ENCODE results near the gene MUSTN1.

Gene MUSTN1

DNA sequence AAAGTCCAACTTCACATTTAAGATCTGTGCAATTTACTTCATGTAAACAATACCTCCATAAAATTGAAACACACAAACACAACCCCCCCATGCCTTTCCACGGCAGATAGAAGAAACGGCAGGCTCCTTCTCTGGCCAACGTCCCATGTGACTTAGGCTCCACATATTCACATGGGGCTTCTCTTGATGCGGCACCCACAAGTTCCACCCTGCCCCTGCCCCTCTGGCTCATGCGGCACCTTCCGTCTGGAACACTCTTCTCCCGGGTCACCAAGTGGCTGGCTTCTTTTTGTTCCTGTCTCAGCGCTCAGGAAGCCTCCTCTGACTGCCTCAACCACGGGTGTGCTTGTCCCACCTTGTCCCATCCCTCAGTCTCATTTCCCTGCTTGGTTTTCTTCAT, 36.9 kb upstream of the MUSTN1 start:
- Histone ChIP-seq H3K9ac (ENCODE audit: low read depth, low read length, poor library complexity, severe bottlenecking) (no peak overlapping the region), H3K27me3 (ENCODE audit: insufficient read depth, low read length, poor library complexity, severe bottlenecking) (no peaks in the 10 kb centered on the region)

GRCh38 chr3:52870471-52870870, 35.7 kb upstream of the MUSTN1 start:
- H3K9ac ChIP-seq (ENCODE audit: low read depth, low read length, poor library complexity, severe bottlenecking) = no peak overlapping the region

More for the DNA sequence above, 36.9 kb upstream of the MUSTN1 start:
- no peaks in the 10 kb centered on the region for H3F3A ChIP-seq (ENCODE audit: low read depth)
- TF ChIP-seq CTCF (conservative IDR thresholded peaks at IDR 0.05; ENCODE audit: low read length) (no peak), EZH2phosphoT487 (IDR thresholded peaks at IDR 0.05; ENCODE audit: borderline replicate concordance) (no peak)
- H3K9me3 ChIP-seq (ENCODE audit: insufficient read depth, low read depth, low read length) = no peaks in the 10 kb centered on the region
- H3K9me2 ChIP-seq (replicated peaks; ENCODE audit: low read depth, low read length) = no peaks in the 10 kb centered on the region
- H3K36me3 ChIP-seq (ENCODE audit: insufficient read depth, low read length) = no peaks in the 10 kb centered on the region
- no peak overlapping the region for H2AFZ ChIP-seq (ENCODE audit: low read length)
- H3K79me2 ChIP-seq (ENCODE audit: insufficient read depth, low read length) = no peaks in the 10 kb centered on the region
- no peak overlapping the region for H3K4me3 ChIP-seq (ENCODE audit: low read length, poor library complexity, severe bottlenecking)
- H4K20me1 ChIP-seq (ENCODE audit: insufficient read depth, low read length, poor library complexity, severe bottlenecking) = no peaks in the 10 kb centered on the region
- H3K4me2 ChIP-seq (ENCODE audit: low read depth, low read length, poor library complexity, severe bottlenecking) = no peak overlapping the region
- peaks cover 6% of the 10 kb centered on the region for H3K4me1 ChIP-seq (ENCODE audit: insufficient read depth, low read length, poor library complexity, severe bottlenecking)

GRCh38 chr3:52866427-52866826, 31.6 kb upstream of the MUSTN1 start:
- H3K9me3 ChIP-seq (ENCODE audit: insufficient read depth, low read depth, low read length) = no peaks in the 10 kb centered on the region
- no peak overlapping the region for H3K4me2 ChIP-seq (ENCODE audit: low read depth, low read length, poor library complexity, severe bottlenecking)
- no peaks in the 10 kb centered on the region for H4K20me1 ChIP-seq (ENCODE audit: insufficient read depth, low read length, poor library complexity, severe bottlenecking)
- H2AFZ ChIP-seq (ENCODE audit: low read length) = no peak overlapping the region
- H3K4me3 ChIP-seq (ENCODE audit: low read length, poor library complexity, severe bottlenecking) = no peak overlapping the region
- TF ChIP-seq CTCF (conservative IDR thresholded peaks at IDR 0.05; ENCODE audit: low read length) (no peak), EZH2phosphoT487 (IDR thresholded peaks at IDR 0.05; ENCODE audit: borderline replicate concordance) (no peak)
- no peak overlapping the region for H3K9ac ChIP-seq (ENCODE audit: low read depth, low read length, poor library complexity, severe bottlenecking)
- H3K27me3 ChIP-seq (ENCODE audit: insufficient read depth, low read length, poor library complexity, severe bottlenecking) = no peaks in the 10 kb centered on the region
- H3K36me3 ChIP-seq (ENCODE audit: insufficient read depth, low read length) = no peaks in the 10 kb centered on the region
- no peaks in the 10 kb centered on the region for H3F3A ChIP-seq (ENCODE audit: low read depth)
- H3K79me2 ChIP-seq (ENCODE audit: insufficient read depth, low read length) = no peaks in the 10 kb centered on the region
- no peaks in the 10 kb centered on the region for H3K4me1 ChIP-seq (ENCODE audit: insufficient read depth, low read length, poor library complexity, severe bottlenecking)
- no peaks in the 10 kb centered on the region for H3K9me2 ChIP-seq (replicated peaks; ENCODE audit: low read depth, low read length)

More at GRCh38 chr3:52870471-52870870, 35.7 kb upstream of the MUSTN1 start:
- H3F3A ChIP-seq (ENCODE audit: low read depth) = no peaks in the 10 kb centered on the region
- no peaks in the 10 kb centered on the region for H4K20me1 ChIP-seq (ENCODE audit: insufficient read depth, low read length, poor library complexity, severe bottlenecking)
- no peaks in the 10 kb centered on the region for H3K9me3 ChIP-seq (ENCODE audit: insufficient read depth, low read depth, low read length)
- no peak for TF ChIP-seq EZH2phosphoT487 (IDR thresholded peaks at IDR 0.05; ENCODE audit: borderline replicate concordance)
- TF ChIP-seq CTCF (conservative IDR thresholded peaks at IDR 0.05; ENCODE audit: low read length) = no peak
- no peaks in the 10 kb centered on the region for H3K27me3 ChIP-seq (ENCODE audit: insufficient read depth, low read length, poor library complexity, severe bottlenecking)
- H3K4me1 ChIP-seq (ENCODE audit: insufficient read depth, low read length, poor library complexity, severe bottlenecking) = peaks cover 6% of the 10 kb centered on the region
- no peak overlapping the region for H3K4me2 ChIP-seq (ENCODE audit: low read depth, low read length, poor library complexity, severe bottlenecking)
- no peak overlapping the region for H2AFZ ChIP-seq (ENCODE audit: low read length)
- H3K9me2 ChIP-seq (replicated peaks; ENCODE audit: low read depth, low read length) = no peaks in the 10 kb centered on the region
- no peaks in the 10 kb centered on the region for H3K79me2 ChIP-seq (ENCODE audit: insufficient read depth, low read length)
- H3K4me3 ChIP-seq (ENCODE audit: low read length, poor library complexity, severe bottlenecking) = no peak overlapping the region
- no peaks in the 10 kb centered on the region for H3K36me3 ChIP-seq (ENCODE audit: insufficient read depth, low read length)
